Left ventricle myocardium superior (tissue), 1 donor: Measurements from ENCODE around the gene CLPTM1. TPM values are rescaled to one million over a fixed set of nuclear protein-coding genes. Genes with fewer than 3 reads are reported as not detected.
"Not testable (repeated sequence)": the region's sequence is repeated elsewhere in the genome, so short reads cannot be mapped to it uniquely, and the experiment has no call there.

Source experiments
- ATAC-seq: fragments of 200-7000 bp; cut with Tn5 transposase; one replicate; pipeline ENCODE4 v1.9.1; 2020; ENCODE audit warnings: mild to moderate bottlenecking, moderate library complexity
- DNase-seq: peaks from one replicate; pipeline ENCODE4 v3.0.0-alpha.2; 2020
- intact Hi-C: fragments of 100-400 bp; cut with micrococcal nuclease; formaldehyde crosslinking; loops from one replicate; pipeline ENCODE4 v1.11.0; 2022
- total RNA-seq: library from RNA; stranded (reverse); fragmentation: NEBNext Ultra II Directional; extraction: Animal tissue kit (Norgen Biotek cat#: 25700); gene quantifications from one replicate; pipeline ENCODE4 v1.2.1, GENCODE V29; 2021
- donor health status: DM: no; HTN: yes; CAD: no; lungs with severe emphysema.

CLPTM1 gene
- total RNA-seq, 1 donor from 2014 or later, result 97.6 TPM

GRCh38 chr19:44968670-44969069, 13.5 kb downstream of the CLPTM1 start:
- DNase-seq (no peak), ATAC-seq (no peak)
- intact Hi-C loops, result no loop called here

DNA sequence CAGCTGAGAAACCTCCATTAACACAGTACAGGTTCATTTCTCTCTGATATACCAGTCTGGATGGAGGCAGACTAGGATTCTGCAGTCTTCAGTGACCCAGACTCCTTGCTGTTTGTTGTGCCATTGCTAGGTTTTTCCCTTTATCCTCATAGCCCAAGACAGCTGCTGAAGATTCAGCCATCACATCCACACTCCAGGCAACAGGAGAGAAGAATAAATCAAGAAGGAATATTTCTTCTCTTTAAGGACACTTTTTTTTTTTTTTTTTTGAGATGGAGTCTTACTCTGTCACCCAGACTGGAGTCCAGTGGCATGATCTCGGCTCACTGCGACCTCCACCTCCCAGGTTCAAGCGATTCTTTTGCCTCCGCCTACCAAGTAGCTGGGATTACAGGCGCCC, 14.3 kb downstream of the CLPTM1 start:
- no peak for DNase-seq
- intact Hi-C loops, result no loop called here
- no peak for ATAC-seq

- DNase-seq, intact Hi-C loops, ATAC-seq: not testable (repeated sequence)
These were observed 16.3 kb downstream of the CLPTM1 start for GRCh38 chr19:44971451-44971850.

- ATAC-seq, result no peak
- no peak for DNase-seq
- intact Hi-C loops, result no loop called here
These were observed 17.6 kb downstream of the CLPTM1 start for GRCh38 chr19:44972802-44973201.

DNA sequence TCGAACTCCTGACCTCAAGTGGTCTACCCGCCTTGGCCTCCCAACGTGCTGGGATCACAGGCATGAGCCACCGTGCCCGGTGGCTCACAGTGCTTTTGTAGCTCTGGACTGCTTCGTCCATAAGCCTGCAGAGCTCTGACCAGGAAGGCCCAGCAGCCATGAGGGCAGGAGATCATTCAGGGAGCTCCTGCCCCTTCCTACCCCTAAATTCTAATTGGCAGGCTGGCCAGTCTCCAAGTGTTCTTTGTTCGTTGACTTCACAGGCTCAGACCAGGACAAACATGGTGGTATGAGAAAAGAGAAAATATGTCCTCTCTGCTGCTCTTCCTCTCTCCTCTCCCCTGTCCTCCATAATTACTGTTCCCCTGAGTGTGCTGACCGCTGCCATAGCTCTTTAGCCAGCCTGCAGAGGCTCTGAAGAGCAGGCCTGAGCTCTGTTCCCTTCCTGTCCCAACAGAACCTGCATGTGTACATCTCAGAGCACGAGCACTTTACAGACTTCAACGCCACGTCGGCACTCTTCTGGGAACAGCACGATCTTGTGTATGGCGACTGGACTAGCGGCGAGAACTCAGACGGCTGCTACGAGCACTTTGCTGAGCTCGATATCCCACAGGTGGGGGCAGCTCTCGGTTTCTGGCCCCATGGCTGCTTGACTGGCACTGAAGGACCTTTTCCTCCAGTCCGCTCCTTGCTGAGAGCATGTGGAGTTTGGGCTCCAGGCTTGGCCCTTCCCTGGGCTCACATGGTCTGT, 19.0 kb downstream of the CLPTM1 start:
- ATAC-seq (no peak), DNase-seq (no peak)
- intact Hi-C loops, result no loop called here

DNA sequence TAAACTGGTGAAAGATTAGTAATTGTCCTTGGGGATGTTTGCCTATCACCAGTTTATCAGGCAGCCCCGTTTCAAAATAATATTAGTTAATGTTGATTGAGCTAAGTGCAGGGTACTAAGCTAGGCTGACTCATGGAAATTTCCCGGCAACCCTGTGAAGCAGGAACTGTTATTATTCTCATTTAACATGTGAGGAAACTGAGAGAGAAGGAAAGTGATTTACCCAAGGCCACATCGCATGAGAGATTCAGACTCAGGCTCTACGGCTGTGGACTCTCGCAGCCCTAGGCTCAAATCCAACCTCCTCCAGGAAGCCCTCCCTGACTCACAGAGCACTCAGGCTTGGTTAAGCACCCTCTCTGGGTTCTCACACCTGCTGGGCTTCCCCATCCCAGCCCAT, 19.7 kb downstream of the CLPTM1 start:
- intact Hi-C loops, result no loop called here
- ATAC-seq (no peak), DNase-seq (no peak)

GRCh38 chr19:44975444-44975843, 20.3 kb downstream of the CLPTM1 start:
- ATAC-seq (no peak), DNase-seq (no peak)
- intact Hi-C loops, result no loop called here

- ATAC-seq (no peak), DNase-seq (no peak)
- intact Hi-C loops, result no loop called here
These were observed 28.8 kb downstream of the CLPTM1 start for GRCh38 chr19:44984005-44984404.

- ATAC-seq, result no peak
- DNase-seq, result no peak
- intact Hi-C loops, result no loop called here
These were observed 30.3 kb downstream of the CLPTM1 start for GRCh38 chr19:44985445-44985844.

DNA sequence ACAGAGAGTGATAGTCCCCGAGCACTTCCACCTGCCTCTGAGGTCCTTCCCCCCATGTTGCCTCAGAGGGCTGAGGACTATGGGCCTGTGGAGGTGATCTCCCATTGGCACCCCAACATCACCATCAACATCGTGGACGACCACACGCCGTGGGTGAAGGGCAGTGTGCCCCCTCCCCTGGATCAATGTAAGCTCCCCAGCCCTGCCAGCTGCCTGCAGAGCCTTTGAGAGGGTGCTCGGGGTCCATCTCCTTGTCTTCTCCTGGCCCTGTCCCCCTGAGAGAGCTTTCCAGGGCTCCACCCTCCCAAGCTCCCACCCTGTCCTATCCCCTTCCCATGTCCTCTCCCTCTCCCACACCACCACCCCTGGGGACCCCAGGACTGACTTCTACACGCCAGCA, 31.2 kb downstream of the CLPTM1 start:
- intact Hi-C loops, result no loop called here
- no peak for DNase-seq
- ATAC-seq, result no peak

DNA sequence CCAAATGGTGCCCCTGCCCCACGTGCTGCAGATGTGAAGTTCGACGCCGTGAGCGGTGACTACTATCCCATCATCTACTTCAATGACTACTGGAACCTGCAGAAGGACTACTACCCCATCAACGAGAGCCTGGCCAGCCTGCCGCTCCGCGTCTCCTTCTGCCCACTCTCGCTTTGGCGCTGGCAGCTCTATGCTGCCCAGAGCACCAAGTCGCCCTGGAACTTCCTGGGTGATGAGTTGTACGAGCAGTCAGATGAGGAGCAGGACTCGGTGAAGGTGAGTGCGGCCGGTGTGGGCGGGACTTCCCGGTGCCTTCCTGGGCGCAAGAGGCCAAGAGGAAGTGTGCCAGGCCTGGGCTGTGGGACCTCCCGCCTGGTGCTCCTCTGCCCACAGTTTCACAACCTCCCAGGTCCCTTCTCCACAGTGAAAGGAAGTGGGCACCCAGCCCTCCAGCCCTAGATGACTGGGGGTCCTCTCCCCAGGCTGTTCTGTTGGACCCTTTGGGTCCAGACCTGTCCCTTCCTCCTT, 32.0 kb downstream of the CLPTM1 start:
- no peak for ATAC-seq
- no peak for DNase-seq
- intact Hi-C loops, result no loop called here

DNA sequence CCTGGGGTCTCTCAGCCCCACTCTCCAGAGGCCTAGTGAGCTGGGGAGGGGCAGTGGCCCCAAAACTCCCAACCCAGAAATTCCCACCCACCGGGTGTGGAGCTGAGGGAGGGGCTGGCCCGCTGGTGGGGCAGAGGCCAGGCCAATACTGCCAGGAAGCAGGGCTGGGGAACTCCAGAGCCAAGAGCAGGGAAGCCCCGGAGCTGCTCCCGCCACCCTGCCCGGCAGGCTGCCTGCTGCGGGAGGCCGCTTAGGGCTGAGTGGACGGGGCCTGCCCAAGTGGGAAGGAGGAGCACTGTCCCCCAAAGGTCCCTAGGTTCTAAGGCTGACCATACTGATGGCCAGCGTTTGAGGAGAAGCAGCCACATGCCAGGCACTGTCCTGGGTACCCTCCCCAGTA, 33.1 kb downstream of the CLPTM1 start:
- intact Hi-C loops, result no loop called here
- DNase-seq (no peak), ATAC-seq (no peak)

GRCh38 chr19:44988896-44989556, 33.8 kb downstream of the CLPTM1 start:
- intact Hi-C loops, result no loop called here
- peak; percentile 43 for ATAC-seq
- peak; percentile 74 for DNase-seq

GRCh38 chr19:44990459-44990858, 35.3 kb downstream of the CLPTM1 start:
- DNase-seq (no peak), ATAC-seq (no peak)

DNA sequence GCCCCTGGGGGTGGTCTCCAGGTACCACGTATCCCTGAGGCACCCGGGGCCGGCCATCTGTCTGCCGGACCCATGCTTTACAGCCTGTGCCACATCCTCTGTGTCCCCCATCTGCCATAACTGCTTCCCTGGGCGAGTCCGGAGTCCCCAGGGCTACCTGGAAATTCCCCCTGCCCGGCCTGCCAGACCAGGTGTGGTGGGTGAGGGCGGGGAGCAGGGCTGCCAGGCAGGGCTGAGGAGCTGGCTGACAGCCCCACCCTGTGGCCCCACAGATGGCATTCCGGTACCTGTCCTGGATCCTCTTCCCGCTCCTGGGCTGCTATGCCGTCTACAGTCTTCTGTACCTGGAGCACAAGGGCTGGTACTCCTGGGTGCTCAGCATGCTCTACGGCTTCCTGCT, 35.8 kb downstream of the CLPTM1 start:
- DNase-seq (no peak), ATAC-seq (no peak)
- intact Hi-C loops, result no loop called here

More at GRCh38 chr19:44990459-44990858, 35.3 kb downstream of the CLPTM1 start:
- intact Hi-C loops, result no loop called here

DNA sequence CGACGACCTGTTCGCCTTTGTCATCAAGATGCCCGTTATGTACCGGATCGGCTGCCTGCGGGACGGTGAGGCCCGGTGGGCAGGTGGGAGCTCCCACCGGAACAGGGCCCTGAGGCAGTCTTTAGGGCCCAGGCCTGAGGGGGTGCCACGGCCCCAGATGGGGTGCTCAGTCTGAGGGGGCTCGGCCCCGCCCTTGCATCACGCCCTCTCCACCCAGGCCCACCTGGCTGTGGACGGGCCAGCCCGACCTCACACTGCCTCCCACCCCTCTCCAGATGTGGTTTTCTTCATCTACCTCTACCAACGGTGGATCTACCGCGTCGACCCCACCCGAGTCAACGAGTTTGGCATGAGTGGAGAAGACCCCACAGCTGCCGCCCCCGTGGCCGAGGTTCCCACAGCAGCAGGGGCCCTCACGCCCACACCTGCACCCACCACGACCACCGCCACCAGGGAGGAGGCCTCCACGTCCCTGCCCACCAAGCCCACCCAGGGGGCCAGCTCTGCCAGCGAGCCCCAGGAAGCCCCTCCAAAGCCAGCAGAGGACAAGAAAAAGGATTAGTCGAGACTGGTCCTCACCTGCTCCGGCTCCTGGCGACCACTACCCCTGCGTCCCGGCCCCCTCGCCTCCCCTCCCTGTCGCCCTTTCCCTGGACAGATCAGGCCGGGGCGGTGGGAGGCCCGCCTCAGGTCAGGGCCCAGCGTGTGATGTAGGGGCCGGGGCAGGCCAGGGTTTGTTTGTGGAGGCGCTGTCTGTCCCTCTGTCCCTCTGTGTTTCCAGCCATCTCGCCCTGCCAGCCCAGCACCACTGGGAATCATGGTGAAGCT, 37.4 kb downstream of the CLPTM1 start:
- intact Hi-C loops, result no loop called here
- DNase-seq (no peak), ATAC-seq (no peak)

DNA sequence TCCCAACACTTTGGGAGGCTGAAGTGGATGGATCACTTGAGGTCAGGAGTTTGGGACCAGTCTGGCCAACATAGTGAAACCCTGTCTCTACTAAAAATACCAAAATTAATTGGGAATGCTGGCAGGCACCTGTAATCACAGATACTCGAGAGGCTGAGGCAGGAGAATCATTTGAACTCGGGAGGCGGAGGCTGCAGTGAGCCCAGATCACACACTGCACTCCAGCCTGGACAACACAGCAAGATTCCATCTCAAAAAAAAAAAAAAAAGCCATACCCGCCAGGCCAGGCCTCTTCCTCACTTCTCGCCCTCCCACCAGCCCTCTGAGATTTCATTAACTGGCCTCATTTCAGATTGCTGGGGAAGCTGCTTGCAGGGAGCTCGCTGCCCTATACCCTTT, 38.3 kb downstream of the CLPTM1 start:
- DNase-seq (no peak), ATAC-seq (no peak)
- intact Hi-C loops, result no loop called here

GRCh38 chr19:44993926-44994537, 38.9 kb downstream of the CLPTM1 start:
- DNase-seq (no peak), ATAC-seq (no peak)

DNA sequence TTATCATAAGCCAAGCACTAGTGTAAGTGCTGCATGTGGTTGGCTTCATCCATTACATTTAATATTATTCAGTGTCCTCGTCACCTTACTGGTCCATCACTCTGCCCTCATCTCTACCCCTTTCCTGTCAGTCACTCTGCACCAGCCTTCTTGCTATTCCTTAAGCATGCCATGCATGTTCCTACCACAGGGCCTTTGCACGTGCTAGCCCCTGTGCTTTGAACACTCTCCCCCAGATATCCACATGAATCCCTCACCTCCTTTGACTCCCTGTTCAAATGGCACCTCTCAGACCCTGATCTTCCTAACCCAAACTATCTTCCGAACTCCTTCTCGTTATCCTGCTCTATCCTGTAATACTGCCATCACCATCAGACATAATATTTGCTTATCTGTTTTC, 42.8 kb downstream of the CLPTM1 start:
- ATAC-seq (no peak), DNase-seq (no peak)
- intact Hi-C loops, result no loop called here

More at GRCh38 chr19:44993926-44994537, 38.9 kb downstream of the CLPTM1 start:
- intact Hi-C loops, result no loop called here
